HepG2 (cell line): ENCODE measurements around the gene PPRC1. TPM values are rescaled to one million over a fixed set of nuclear protein-coding genes. Genes with fewer than 3 reads are reported as not detected.
A peak's percentile ranks its signal among the peaks of the same experiment; 100 is the strongest.

Source experiments
- AKNA ChIP-seq: sonication (generic); formaldehyde crosslinking; IDR thresholded peaks from 2 replicates; pipeline ENCODE4 v1.4.0; 2020; ENCODE audit warnings: missing genetic modification reagents, borderline replicate concordance
- BRCA1 ChIP-seq: sonication (generic); formaldehyde crosslinking; IDR thresholded peaks from 2 replicates; pipeline ENCODE4 v1.4.0; 2020; ENCODE audit warnings: missing genetic modification reagents
- CBX2 ChIP-seq, 2 experiments: fragments of 200-600 bp in 1 of 2; sonication (generic); formaldehyde crosslinking in 1 of 2; IDR thresholded peaks; 2 replicates each; pipeline versions ENCODE4 v1.7.0 to v1.8.1; 2018 to 2022; ENCODE audit warnings: low read depth in 2 of 2, low read length in 1 of 2, mild to moderate bottlenecking in 1 of 2, missing genetic modification reagents in 1 of 2
- DDIT3 ChIP-seq: sonication (generic); formaldehyde crosslinking; IDR thresholded peaks from 2 replicates; pipeline ENCODE4 v1.4.0; 2020; ENCODE audit warnings: mild to moderate bottlenecking, missing genetic modification reagents
- EED ChIP-seq: sonication (generic); formaldehyde crosslinking; IDR thresholded peaks from 2 replicates; pipeline ENCODE4 v1.5.0; 2020; ENCODE audit warnings: mild to moderate bottlenecking, missing genetic modification reagents
- ELF3 ChIP-seq: IDR thresholded peaks from 2 replicates; pipeline ENCODE4 v1.6.1; 2016; ENCODE audit warnings: missing genetic modification reagents, missing compliant biosample characterization
- GMEB2 ChIP-seq: IDR thresholded peaks from 2 replicates; pipeline ENCODE4 v1.6.1; 2016; ENCODE audit warnings: missing biosample characterization, missing genetic modification reagents, low read depth
- JUN ChIP-seq: sonication (generic); formaldehyde crosslinking; IDR thresholded peaks from 2 replicates; pipeline ENCODE4 v1.4.0; 2020; ENCODE audit warnings: mild to moderate bottlenecking, missing genetic modification reagents
- LBX2 ChIP-seq: sonication (generic); formaldehyde crosslinking; IDR thresholded peaks from 2 replicates; pipeline ENCODE4 v1.5.0; 2020; ENCODE audit warnings: missing genetic modification reagents, mild to moderate bottlenecking, borderline replicate concordance
- MYC ChIP-seq: sonication (generic); formaldehyde crosslinking; IDR thresholded peaks from 2 replicates; pipeline ENCODE4 v1.9.0; 2021; ENCODE audit warnings: missing genetic modification reagents, borderline replicate concordance
- NR3C1 ChIP-seq: sonication (generic); formaldehyde crosslinking; IDR thresholded peaks from 2 replicates; pipeline ENCODE4 v1.4.0; 2020; ENCODE audit warnings: missing genetic modification reagents
- POLR2A ChIP-seq, 2 experiments: IDR thresholded peaks; 2 replicates each; pipeline ENCODE4 v1.6.1; 2011; ENCODE audit warnings: low read depth in 2 of 2, low read length in 2 of 2, mild to moderate bottlenecking in 1 of 2, moderate library complexity in 1 of 2; ENCODE audit not compliant: insufficient read depth in 1 of 2
- SP140L ChIP-seq: sonication (generic); formaldehyde crosslinking; IDR thresholded peaks from 2 replicates; pipeline ENCODE4 v1.4.0; 2020; ENCODE audit warnings: missing genetic modification reagents, borderline replicate concordance
- WIZ ChIP-seq: sonication (generic); formaldehyde crosslinking; IDR thresholded peaks from 2 replicates; pipeline ENCODE4 v1.5.1; 2020; ENCODE audit warnings: mild to moderate bottlenecking, missing genetic modification reagents
- ZFP36 ChIP-seq: fragments of 150-350 bp; IDR thresholded peaks from 2 replicates; pipeline ENCODE4 v1.6.1; 2018; ENCODE audit warnings: borderline replicate concordance, low read length, low read depth; ENCODE audit not compliant: partially characterized antibody
- ZFP36L2 ChIP-seq: sonication (generic); formaldehyde crosslinking; IDR thresholded peaks from 2 replicates; pipeline ENCODE4 v1.4.0; 2020; ENCODE audit warnings: missing genetic modification reagents
- ZKSCAN1 ChIP-seq: fragments of 150-350 bp; IDR thresholded peaks from 2 replicates; pipeline ENCODE4 v1.6.1; 2014; ENCODE audit warnings: low read length
- ZNF136 ChIP-seq: sonication (generic); formaldehyde crosslinking; IDR thresholded peaks from 2 replicates; pipeline ENCODE4 v1.8.1; 2022; ENCODE audit warnings: low read depth, mild to moderate bottlenecking, moderate library complexity, missing genetic modification reagents
- ZNF556 ChIP-seq: sonication (generic); formaldehyde crosslinking; IDR thresholded peaks from 2 replicates; pipeline ENCODE4 v1.4.0; 2020; ENCODE audit warnings: mild to moderate bottlenecking, missing genetic modification reagents, borderline replicate concordance
- ZNF704 ChIP-seq: sonication (generic); formaldehyde crosslinking; IDR thresholded peaks from 2 replicates; pipeline ENCODE4 v1.8.1; 2023; ENCODE audit warnings: mild to moderate bottlenecking, inconsistent platforms, moderate library complexity, missing genetic modification reagents, borderline replicate concordance
- ZNF724P ChIP-seq: sonication (generic); formaldehyde crosslinking; IDR thresholded peaks from 2 replicates; pipeline ENCODE4 v1.8.0; 2022; ENCODE audit warnings: missing genetic modification reagents, borderline replicate concordance
- polyA plus RNA-seq, 8 experiments: library from polyadenylated mRNA; depleted of rRNA in 3 of 8; stranded (reverse) in 7 of 8; unstranded in 1 of 8; fragments of >200 nt; fragmentation: Illumina TruSeq in 4 of 8; extraction: Trizol in 4 of 8; gene quantifications; 2 replicates each; pipeline versions ENCODE4 v1.2.1 to v1.2.3, GENCODE V29; 2011 to 2016; ENCODE audit warnings: low read depth in 4 of 8, missing spikeins in 1 of 8, mixed read lengths in 1 of 8; ENCODE audit not compliant: insufficient read depth in 1 of 8
- total RNA-seq, 5 experiments: library from RNA; depleted of rRNA; stranded (reverse); fragments of >200 nt; fragmentation: Illumina TruSeq; extraction: Trizol; gene quantifications; 2 replicates each; pipeline ENCODE4 v1.2.3, GENCODE V29; 2016; ENCODE audit warnings: low read depth in 1 of 5

Gene PPRC1
- total and polyA plus RNA-seq, 2 of the 13 experiments (the other 11 are each of a cell fraction or from before 2014, with no cell fraction given) = 18.7 to 24.2 TPM

GRCh38 chr10:102151774-102152544, 19.1 kb downstream of the PPRC1 start, which contains the start of gene NOLC1 (continued):
- TF ChIP-seq NR3C1 (CRISPR knock-in tag) (no peak), CBX2 (IDR thresholded peaks at IDR 0.05; ENCODE audit: low read depth, low read length) (no peak), CBX2 (CRISPR knock-in tag; IDR thresholded peaks at IDR 0.05; ENCODE audit: low read depth) (0 out of 2 replicates have a peak, but pooled peaks have one; percentile 65), ZNF724P (CRISPR knock-in tag) (peak; percentile 91), DDIT3 (CRISPR knock-in tag) (no peak), POLR2A (IDR thresholded peaks at IDR 0.05; ENCODE audit: insufficient read depth in 1 of 2, low read depth in 2 of 2, low read length in 2 of 2) (peak; percentile 94 to 96), AKNA (CRISPR knock-in tag) (no peak), ZNF556 (peak; percentile 71; the same call in 1 of the 2 replicates), WIZ (CRISPR knock-in tag) (no peak), LBX2 (CRISPR knock-in tag) (no peak), BRCA1 (CRISPR knock-in tag) (peak; percentile 69; the same call in 1 of the 2 replicates), ZNF136 (peak; percentile 93; the same call in 1 of the 2 replicates), ZKSCAN1 (no peak), JUN (CRISPR knock-in tag) (peak; percentile 21; the same call in 1 of the 2 replicates), ELF3 (CRISPR knock-in tag) (peak; percentile 69), ZFP36L2 (CRISPR knock-in tag) (no peak), EED (no peak), SP140L (CRISPR knock-in tag) (0 out of 2 replicates have a peak, but pooled peaks have one; percentile 9), ZFP36 (no peak), ZNF704 (peak; percentile 85; the same call in 1 of the 2 replicates), GMEB2 (CRISPR knock-in tag) (peak; percentile 75), MYC (CRISPR knock-in tag) (peak; percentile 99)
